IMR-90 (cell line): Measurements from ENCODE around the gene KLF13. TPM values are rescaled to one million over a fixed set of nuclear protein-coding genes. Genes with fewer than 3 reads are reported as not detected.

Experiments used
- ATAC-seq: fragments of 200-7000 bp; cut with Tn5 transposase; 2 replicates; pipeline ENCODE4 v1.9.1; 2020; ENCODE audit warnings: low read depth, mild to moderate bottlenecking, moderate library complexity
- BruUV-seq: library from RNA; stranded (reverse); fragments of 400-500 nt; replicated peaks from 2 replicates; lab custom pipeline; 2021; lab: Mats Ljungman, UMichigan
- CTCF ChIA-PET: fragments of 300-600 bp; formaldehyde crosslinking; extraction: SDS; loops from one replicate; lab custom pipeline; 2021; ENCODE audit warnings: antibody characterized with exemption; lab: Yijun Ruan, JAX
- POLR2A ChIA-PET: fragments of 300-600 bp; sonication (Branson Sonifier 250); formaldehyde crosslinking; loops from one replicate; lab custom pipeline; 2022; ENCODE audit warnings: antibody characterized with exemption; ENCODE audit not compliant: unreplicated experiment; lab: Charles Lee
- DNase-seq: peaks from one replicate; pipeline ENCODE4 v3.0.0; 2013
- H2AFZ ChIP-seq: replicated peaks from 2 replicates; pipeline ENCODE3; 2013; ENCODE audit warnings: low read length, mild to moderate bottlenecking; ENCODE audit not compliant: poor library complexity
- H2AK5ac ChIP-seq: 2 replicates; pipeline ENCODE4 v1.6.1; 2013; ENCODE audit warnings: low read depth, low read length, inconsistent platforms
- H2AK9ac ChIP-seq: replicated peaks from 2 replicates; pipeline ENCODE3; 2013; ENCODE audit warnings: mild to moderate bottlenecking, low read depth, low read length, moderate library complexity; ENCODE audit not compliant: poor library complexity
- H2BK120ac ChIP-seq: 2 replicates; pipeline ENCODE4 v1.6.1; 2013; ENCODE audit warnings: low read depth, low read length, inconsistent platforms
- H2BK15ac ChIP-seq: 3 replicates; pipeline ENCODE4 v1.6.1; 2013; ENCODE audit warnings: low read depth, low read length, inconsistent platforms
- H2BK20ac ChIP-seq: 2 replicates; pipeline ENCODE4 v1.6.1; 2013; ENCODE audit warnings: low read depth, mild to moderate bottlenecking, inconsistent platforms, low read length, moderate library complexity
- H2BK5ac ChIP-seq: 2 replicates; pipeline ENCODE4 v1.6.1; 2013; ENCODE audit warnings: mild to moderate bottlenecking, low read depth, low read length, inconsistent platforms; ENCODE audit not compliant: poor library complexity, severe bottlenecking
- H3K14ac ChIP-seq: replicated peaks from 2 replicates; pipeline ENCODE4 v1.6.1; 2013; ENCODE audit warnings: low read depth, low read length, inconsistent platforms
- H3K18ac ChIP-seq: 2 replicates; pipeline ENCODE4 v1.6.1; 2013; ENCODE audit warnings: low read depth, low read length, control low read depth
- H3K23ac ChIP-seq: 2 replicates; pipeline ENCODE4 v1.6.1; 2013; ENCODE audit warnings: low read depth, low read length, inconsistent platforms
- H3K27ac ChIP-seq: 2 replicates; pipeline ENCODE4 v1.5.1; 2013; ENCODE audit warnings: mild to moderate bottlenecking, control low read depth, low read length; ENCODE audit not compliant: insufficient read depth
- H3K27me3 ChIP-seq: 2 replicates; pipeline ENCODE4 v1.6.1; 2013; ENCODE audit warnings: low read length; ENCODE audit not compliant: control insufficient read depth, insufficient read depth
- H3K36me3 ChIP-seq: 2 replicates; pipeline ENCODE4 v1.6.1; 2013; ENCODE audit warnings: low read length, mixed read lengths; ENCODE audit not compliant: control insufficient read depth, insufficient read depth
- H3K4ac ChIP-seq: 2 replicates; pipeline ENCODE4 v1.6.1; 2013; ENCODE audit warnings: low read depth, low read length, inconsistent platforms
- H3K4me1 ChIP-seq: 2 replicates; pipeline ENCODE4 v1.6.1; 2013; ENCODE audit warnings: low read length, mixed read lengths; ENCODE audit not compliant: control insufficient read depth, insufficient read depth
- H3K4me2 ChIP-seq: 2 replicates; pipeline ENCODE4 v1.6.1; 2013; ENCODE audit warnings: low read depth, mild to moderate bottlenecking, control low read depth, low read length, moderate library complexity
- H3K4me3 ChIP-seq: 2 replicates; pipeline ENCODE4 v1.5.1; 2013; ENCODE audit warnings: low read depth, mild to moderate bottlenecking, control low read depth, low read length, moderate library complexity; ENCODE audit not compliant: insufficient read depth
- H3K56ac ChIP-seq: 2 replicates; pipeline ENCODE4 v1.6.1; 2013; ENCODE audit warnings: low read length, inconsistent platforms; ENCODE audit not compliant: insufficient read depth; ENCODE audit errors: extremely low read depth
- H3K79me1 ChIP-seq, 2 experiments: 2 replicates each; pipeline ENCODE4 v1.6.1; 2013; ENCODE audit warnings: low read length in 2 of 2, inconsistent platforms in 1 of 2, low read depth in 1 of 2
- H3K9ac ChIP-seq: 2 replicates; pipeline ENCODE4 v1.6.1; 2013; ENCODE audit warnings: low read depth, low read length, control low read depth
- H3K9me1 ChIP-seq: 2 replicates; pipeline ENCODE4 v1.6.1; 2013; ENCODE audit warnings: low read length, inconsistent platforms; ENCODE audit not compliant: insufficient read depth
- H3K9me3 ChIP-seq: 2 replicates; pipeline ENCODE4 v1.6.1; 2013; ENCODE audit warnings: low read length; ENCODE audit not compliant: control insufficient read depth, insufficient read depth
- H4K20me1 ChIP-seq: 2 replicates; pipeline ENCODE4 v1.6.1; 2013; ENCODE audit warnings: low read length, inconsistent platforms; ENCODE audit not compliant: insufficient read depth
- H4K5ac ChIP-seq: 2 replicates; pipeline ENCODE4 v1.6.1; 2013; ENCODE audit warnings: mild to moderate bottlenecking, low read depth, low read length, control low read depth
- H4K8ac ChIP-seq, 2 experiments: 2 replicates each; pipeline ENCODE4 v1.6.1; 2013; ENCODE audit warnings: low read depth in 2 of 2, low read length in 2 of 2, control low read depth in 1 of 2, inconsistent platforms in 1 of 2
- H4K91ac ChIP-seq: 2 replicates; pipeline ENCODE4 v1.6.1; 2013; ENCODE audit warnings: low read depth, low read length, inconsistent platforms; ENCODE audit not compliant: insufficient read depth
- CEBPB ChIP-seq: IDR thresholded peaks from 2 replicates; pipeline ENCODE4 v1.6.1; 2012; ENCODE audit warnings: low read depth, low read length, improper control_type of control experiment
- CHD1 ChIP-seq: IDR thresholded peaks from 2 replicates; pipeline ENCODE4 v1.6.1; 2012; ENCODE audit warnings: low read depth, low read length, improper control_type of control experiment
- CTCF ChIP-seq: conservative IDR thresholded peaks from 2 replicates; pipeline ENCODE4 v1.5.1; 2012; ENCODE audit warnings: mild to moderate bottlenecking, low read depth, low read length, improper control_type of control experiment
- NFE2L2 ChIP-seq: fragments of 150-350 bp; IDR thresholded peaks from 2 replicates; pipeline ENCODE4 v1.6.1; 2016; ENCODE audit warnings: low read depth, mild to moderate bottlenecking, low read length
- POLR2A ChIP-seq: IDR thresholded peaks from 2 replicates; pipeline ENCODE4 v1.6.1; 2012; ENCODE audit warnings: mild to moderate bottlenecking, low read depth, low read length
- WGBS, 2 experiments: methylation state at CpG; one replicate each; pipeline versions ENCODE4 v1.1.5 to v1.1.7; 2013; ENCODE audit warnings: missing lambda C conversion rate in 2 of 2; ENCODE audit not compliant: insufficient read length in 1 of 2; ENCODE audit errors: extremely low coverage in 2 of 2; 5-methylcytosine and 5-hydroxymethylcytosine counted together
- dilution Hi-C: fragments of 300-500 bp; cut with HindIII; formaldehyde crosslinking; loops from one replicate; pipeline ENCODE4 v1.14.3; 2018; ENCODE audit warnings: low sequenced_read_pairs; ENCODE audit not compliant: unreplicated experiment
- in situ Hi-C: fragments of 300-500 bp; cut with MboI; formaldehyde crosslinking; loops from 3 replicates; pipeline ENCODE4 v1.14.3; 2019; ENCODE audit warnings: low sequenced_read_pairs, inconsistent platforms, mixed read lengths
- intact Hi-C: fragments of 100-400 bp; cut with micrococcal nuclease; formaldehyde crosslinking; loops from 2 replicates; pipeline ENCODE4 v1.10.0; 2022
- polyA plus RNA-seq, 3 experiments: library from polyadenylated mRNA; depleted of rRNA; stranded (reverse); fragments of >200 nt; gene quantifications; 2 replicates each; pipeline ENCODE4 v1.2.3, GENCODE V29; 2012; ENCODE audit warnings: low replicate concordance in 1 of 3
- total RNA-seq: library from RNA; depleted of rRNA; stranded (reverse); fragments of >200 nt; gene quantifications from 2 replicates; pipeline ENCODE4 v1.2.3, GENCODE V29; 2012

Gene KLF13
- total and polyA plus RNA-seq, 2 of the 4 experiments (the other 2 are of a cell fraction): 9.5 to 10.6 TPM

- Histone ChIP-seq H4K91ac (no peak overlapping the region; the same call in 1 of the 2 replicates), H3K27me3 (no peaks in the 10 kb centered on the region), H3K9ac (peak overlapping the region; percentile 78), H2BK15ac (no peak overlapping the region), H3K18ac (no peak overlapping the region), H3K9me1 (peaks cover 13% of the 10 kb centered on the region), H3K4me1 (peaks cover 7% of the 10 kb centered on the region), H2AK9ac (peak overlapping the region; percentile 95), H3K23ac (no peak overlapping the region; the same call in 1 of the 2 replicates), H2AFZ (peak overlapping the region; percentile 89), H4K8ac (no peak overlapping the region; a peak in 1 of 4 replicates), H3K4me2 (peak overlapping the region; percentile 56; the same call in 1 of the 2 replicates), H2AK5ac (no peak overlapping the region), H3K4ac (peak overlapping the region; percentile 69; the same call in 1 of the 2 replicates), H2BK20ac (no peak overlapping the region), H3K9me3 (no peaks in the 10 kb centered on the region), H3K36me3 (no peaks in the 10 kb centered on the region), H2BK5ac (peak overlapping the region; percentile 31), H3K4me3 (peak overlapping the region; percentile 86), H4K20me1 (peaks cover 44% of the 10 kb centered on the region), H4K5ac (no peak overlapping the region), H3K14ac (peak overlapping the region; percentile 57; the same call in 1 of the 2 replicates), H3K56ac (no peak overlapping the region), H3K79me1 (peaks cover 25 to 56% of the 10 kb centered on the region in 2 experiments), H2BK120ac (peak overlapping the region; percentile 53; the same call in 1 of the 2 replicates), H3K27ac (no peak overlapping the region; the same call in 1 of the 2 replicates)
- dilution Hi-C loops (no loop called here), in situ Hi-C loops (loop anchor here (10.0 kb wide), 1 partner anchor 157 kb away; no protein-coding TSS in a partner anchor), intact Hi-C loops (loop anchor here (2.0 to 10.0 kb wide), 6 partner anchors 63 to 426 kb away; partner anchors contain the start of genes FAN1 and MTMR10)
- POLR2A ChIA-PET: no interaction called here
- 0% methylated on average over 10 of the region's 108 CpGs; no CpG with 5 or more reads in 1 of the 2 experiments for WGBS, 2 experiments
- TF ChIP-seq CTCF (no peak), POLR2A (peak; percentile 52; the same call in 1 of the 2 replicates), CHD1 (no peak; the same call in 1 of the 2 replicates), CEBPB (no peak), NFE2L2 (no peak)
- BruUV-seq: no TSS peak
- CTCF ChIA-PET: interaction anchor here (0.5 to 1.1 kb wide), 2 partner anchors 107 to 204 kb away, joined by 3 to 4 read pairs; no protein-coding TSS in a partner anchor
- peak; percentile 0; the same call in 1 of the 2 replicates for ATAC-seq
- peak; percentile 19 for DNase-seq
These were observed 1.2 kb downstream of the KLF13 start for GRCh38 chr15:31327669-31328427.
